H1 (cell line): ENCODE measurements around the gene CDC42EP5.

Experiments
- BACH1 ChIP-seq: IDR thresholded peaks from 2 replicates; pipeline ENCODE4 v1.6.1; 2012; ENCODE audit warnings: low read length, improper control_type of control experiment
- EP300 ChIP-seq, 2 experiments: IDR thresholded peaks; 1 replicate in 1 of 2; 2 replicates in 1 of 2; pipeline ENCODE4 v1.6.1; 2011 to 2012; ENCODE audit warnings: low read depth in 2 of 2, low read length in 2 of 2, mild to moderate bottlenecking in 2 of 2, borderline replicate concordance in 1 of 2, inconsistent platforms in 1 of 2, moderate library complexity in 1 of 2
- KDM1A ChIP-seq: fragments of 200-600, 300-600 bp; sonication (generic); IDR thresholded peaks from 2 replicates; pipeline ENCODE4 v1.7.1; 2016; ENCODE audit warnings: mild to moderate bottlenecking, low read length, borderline replicate concordance
- PHF8 ChIP-seq: fragments of 200-600 bp; sonication (generic); conservative IDR thresholded peaks from 2 replicates; pipeline ENCODE4 v1.7.1; 2012; ENCODE audit warnings: low read depth, mild to moderate bottlenecking, inconsistent platforms, low read length, moderate library complexity
- POLR2A ChIP-seq, 2 experiments: IDR thresholded peaks; 1 replicate in 1 of 2; 2 replicates in 1 of 2; pipeline ENCODE4 v1.6.1; 2011; ENCODE audit warnings: low read depth in 2 of 2, low read length in 2 of 2, mild to moderate bottlenecking in 2 of 2; ENCODE audit errors: control extremely low read depth in 1 of 2
- POLR2AphosphoS5 ChIP-seq: IDR thresholded peaks from 2 replicates; pipeline ENCODE4 v1.6.1; 2011; ENCODE audit warnings: low read depth, low read length
- SP1 ChIP-seq: IDR thresholded peaks from 2 replicates; pipeline ENCODE4 v1.6.1; 2011; ENCODE audit warnings: low read depth, low read length
- TAF1 ChIP-seq: IDR thresholded peaks from 2 replicates; pipeline ENCODE4 v1.6.1; 2011; ENCODE audit warnings: mild to moderate bottlenecking, low read depth, low read length
- YY1 ChIP-seq: IDR thresholded peaks from 2 replicates; pipeline ENCODE4 v1.6.1; 2011; ENCODE audit warnings: low read depth, mild to moderate bottlenecking, low read length
- ZNF274 ChIP-seq: IDR thresholded peaks from 2 replicates; pipeline ENCODE4 v1.7.0; 2012; ENCODE audit warnings: low read length, borderline replicate concordance; ENCODE audit errors: extremely low read depth
- TF ChIP-seq, protein P1 (sequence below), 3 experiments: IDR thresholded peaks; 1 replicate in 2 of 3; 2 replicates in 1 of 3; pipeline versions ENCODE4 v1.5.1 to v1.6.1; 2011; ENCODE audit warnings: low read length in 3 of 3, mild to moderate bottlenecking in 3 of 3, inconsistent platforms in 2 of 3, low read depth in 1 of 3, moderate library complexity in 1 of 3; ENCODE audit not compliant: insufficient read depth in 1 of 3; ENCODE audit errors: control extremely low read depth in 1 of 3
- TF ChIP-seq, protein P2 (sequence below): IDR thresholded peaks from 2 replicates; pipeline ENCODE4 v1.6.1; 2011; ENCODE audit warnings: low read depth, mild to moderate bottlenecking, low read length; ENCODE audit not compliant: insufficient read depth

DNA sequence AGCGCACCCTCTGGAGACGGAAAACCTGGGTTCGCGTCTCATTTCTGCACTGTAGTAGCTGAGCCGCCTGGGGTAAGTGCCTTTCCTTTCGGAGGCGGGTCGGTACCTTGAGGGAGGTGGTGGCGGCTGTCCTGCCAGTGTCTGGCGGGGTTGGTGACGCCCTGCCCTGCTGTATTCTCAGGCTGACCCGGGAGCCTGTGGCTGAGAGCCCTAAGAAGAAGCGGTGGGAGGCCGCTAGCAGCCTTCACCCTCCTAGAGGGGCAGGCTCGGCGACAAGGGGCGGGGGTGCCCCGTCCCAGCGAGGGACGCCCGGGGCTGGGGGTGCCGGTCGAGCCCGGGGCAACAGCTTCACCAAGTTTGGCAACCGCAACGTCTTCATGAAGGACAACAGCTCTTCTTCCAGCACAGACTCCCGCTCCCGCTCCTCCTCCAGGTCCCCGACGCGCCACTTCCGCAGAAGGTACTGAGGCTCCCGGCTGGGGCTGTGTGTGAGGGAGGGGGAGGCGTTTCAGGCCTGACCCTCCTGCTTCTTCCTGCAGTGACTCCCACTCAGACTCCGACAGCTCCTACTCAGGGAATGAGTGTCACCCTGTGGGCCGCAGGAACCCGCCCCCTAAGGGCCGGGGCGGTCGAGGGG lies 17.2 kb downstream of the CDC42EP5 start:
- TF ChIP-seq PHF8 (no peak), TAF1 (no peak), POLR2A (IDR thresholded peaks at IDR 0.05; ENCODE audit: control extremely low read depth in 1 of 2, low read depth in 2 of 2, low read length in 2 of 2) (no peak), KDM1A (no peak), EP300 (IDR thresholded peaks at IDR 0.05; ENCODE audit: borderline replicate concordance in 1 of 2, low read depth in 2 of 2, low read length in 2 of 2) (no peak), YY1 (no peak), SP1 (no peak), BACH1 (no peak), POLR2AphosphoS5 (no peak), ZNF274 (no peak)
- TF ChIP-seq, protein P1, sequence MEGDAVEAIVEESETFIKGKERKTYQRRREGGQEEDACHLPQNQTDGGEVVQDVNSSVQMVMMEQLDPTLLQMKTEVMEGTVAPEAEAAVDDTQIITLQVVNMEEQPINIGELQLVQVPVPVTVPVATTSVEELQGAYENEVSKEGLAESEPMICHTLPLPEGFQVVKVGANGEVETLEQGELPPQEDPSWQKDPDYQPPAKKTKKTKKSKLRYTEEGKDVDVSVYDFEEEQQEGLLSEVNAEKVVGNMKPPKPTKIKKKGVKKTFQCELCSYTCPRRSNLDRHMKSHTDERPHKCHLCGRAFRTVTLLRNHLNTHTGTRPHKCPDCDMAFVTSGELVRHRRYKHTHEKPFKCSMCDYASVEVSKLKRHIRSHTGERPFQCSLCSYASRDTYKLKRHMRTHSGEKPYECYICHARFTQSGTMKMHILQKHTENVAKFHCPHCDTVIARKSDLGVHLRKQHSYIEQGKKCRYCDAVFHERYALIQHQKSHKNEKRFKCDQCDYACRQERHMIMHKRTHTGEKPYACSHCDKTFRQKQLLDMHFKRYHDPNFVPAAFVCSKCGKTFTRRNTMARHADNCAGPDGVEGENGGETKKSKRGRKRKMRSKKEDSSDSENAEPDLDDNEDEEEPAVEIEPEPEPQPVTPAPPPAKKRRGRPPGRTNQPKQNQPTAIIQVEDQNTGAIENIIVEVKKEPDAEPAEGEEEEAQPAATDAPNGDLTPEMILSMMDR (IDR thresholded peaks at IDR 0.05; ENCODE audit: control extremely low read depth in 1 of 3, insufficient read depth in 1 of 3, low read depth in 1 of 3, low read length in 3 of 3) = no peak
- TF ChIP-seq, protein P2, sequence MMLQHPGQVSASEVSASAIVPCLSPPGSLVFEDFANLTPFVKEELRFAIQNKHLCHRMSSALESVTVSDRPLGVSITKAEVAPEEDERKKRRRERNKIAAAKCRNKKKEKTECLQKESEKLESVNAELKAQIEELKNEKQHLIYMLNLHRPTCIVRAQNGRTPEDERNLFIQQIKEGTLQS = no peak
